Activated CD8-positive, alpha-beta T cell treated with anti-CD3 and anti-CD28 coated beads for 36 hours (primary cell): ENCODE data around the gene TRABD2B. TPM values are rescaled to one million over a fixed set of nuclear protein-coding genes. Genes with fewer than 3 reads are reported as not detected.

Source experiments
- ATAC-seq: fragments of 200-7000 bp; cut with Tn5 transposase; one replicate; pipeline ENCODE4 v1.10.0; 2021; ENCODE audit warnings: mild to moderate bottlenecking, moderate library complexity
- CTCF ChIA-PET: fragments of 350-600 bp; sonication (Branson Sonifier 250); formaldehyde crosslinking; loops from one replicate; lab custom pipeline; 2021; ENCODE audit warnings: antibody characterized with exemption; lab: Charles Lee
- POLR2A ChIA-PET: fragments of 350-600 bp; sonication (Branson Sonifier 250); formaldehyde crosslinking; loops from one replicate; lab custom pipeline; 2021; ENCODE audit warnings: antibody characterized with exemption; lab: Charles Lee
- DNase-seq: peaks from one replicate; pipeline ENCODE4 v3.0.0-alpha.2; 2020
- H3K27ac Mint-ChIP-seq: one replicate; pipeline ENCODE4 v1.8.0; 2021; ENCODE audit warnings: mild to moderate bottlenecking, mixed read lengths
- H3K27me3 Mint-ChIP-seq: one replicate; pipeline ENCODE4 v1.8.0; 2021; ENCODE audit warnings: mixed read lengths
- H3K36me3 Mint-ChIP-seq: one replicate; pipeline ENCODE4 v1.8.0; 2021; ENCODE audit warnings: low read depth, mixed read lengths
- H3K4me1 Mint-ChIP-seq: one replicate; pipeline ENCODE4 v1.8.0; 2021; ENCODE audit warnings: low read depth, mixed read lengths
- H3K4me3 Mint-ChIP-seq: one replicate; pipeline ENCODE4 v1.8.0; 2021; ENCODE audit warnings: mild to moderate bottlenecking, moderate library complexity, mixed read lengths
- H3K9me3 Mint-ChIP-seq: one replicate; pipeline ENCODE4 v1.8.0; 2021; ENCODE audit warnings: mixed read lengths
- intact Hi-C: fragments of 100-400 bp; cut with micrococcal nuclease; formaldehyde crosslinking; loops from one replicate; pipeline ENCODE4 v1.10.0; 2022
- total RNA-seq, 2 experiments: library from RNA; stranded (reverse); gene quantifications; one replicate each; pipeline ENCODE4 v1.2.3, GENCODE V29; 2021
- TF ChIP-seq, protein P1 (sequence below): fragments of 200-600 bp; IDR thresholded peaks from one replicate; pipeline ENCODE4 v1.8.0; 2022; ENCODE audit warnings: antibody characterized with exemption, mild to moderate bottlenecking

Gene TRABD2B
- total RNA-seq, 2 experiments from 2014 or later, result not detected

DNA sequence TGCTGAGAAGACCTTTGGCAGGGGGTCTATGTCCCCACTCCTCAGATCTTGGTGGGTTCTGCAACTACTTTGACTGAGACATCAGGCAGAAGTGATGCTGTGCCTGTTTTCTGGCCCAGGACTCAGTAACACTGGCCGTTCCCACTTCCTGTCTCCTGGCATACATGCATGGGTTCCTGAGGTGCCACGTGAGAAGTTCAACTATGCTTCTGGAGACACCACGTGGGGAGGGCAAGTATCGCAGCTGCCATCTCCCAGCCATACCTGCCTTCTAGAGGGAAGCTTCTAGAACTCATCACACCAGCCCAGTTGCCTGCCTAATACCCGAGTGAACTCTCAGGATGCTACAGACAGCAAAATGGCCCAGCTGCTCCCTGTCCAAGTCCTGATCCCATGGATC, 65.8 kb downstream of the TRABD2B start:
- Mint-ChIP-seq H3K27ac (no peak overlapping the region), H3K9me3 (no peaks in the 10 kb centered on the region), H3K27me3 (peaks cover 11% of the 10 kb centered on the region), H3K4me3 (no peak overlapping the region), H3K36me3 (no peaks in the 10 kb centered on the region), H3K4me1 (no peaks in the 10 kb centered on the region)
- ChIA-PET CTCF (no interaction called here), POLR2A (no interaction called here)
- TF ChIP-seq, protein P1, sequence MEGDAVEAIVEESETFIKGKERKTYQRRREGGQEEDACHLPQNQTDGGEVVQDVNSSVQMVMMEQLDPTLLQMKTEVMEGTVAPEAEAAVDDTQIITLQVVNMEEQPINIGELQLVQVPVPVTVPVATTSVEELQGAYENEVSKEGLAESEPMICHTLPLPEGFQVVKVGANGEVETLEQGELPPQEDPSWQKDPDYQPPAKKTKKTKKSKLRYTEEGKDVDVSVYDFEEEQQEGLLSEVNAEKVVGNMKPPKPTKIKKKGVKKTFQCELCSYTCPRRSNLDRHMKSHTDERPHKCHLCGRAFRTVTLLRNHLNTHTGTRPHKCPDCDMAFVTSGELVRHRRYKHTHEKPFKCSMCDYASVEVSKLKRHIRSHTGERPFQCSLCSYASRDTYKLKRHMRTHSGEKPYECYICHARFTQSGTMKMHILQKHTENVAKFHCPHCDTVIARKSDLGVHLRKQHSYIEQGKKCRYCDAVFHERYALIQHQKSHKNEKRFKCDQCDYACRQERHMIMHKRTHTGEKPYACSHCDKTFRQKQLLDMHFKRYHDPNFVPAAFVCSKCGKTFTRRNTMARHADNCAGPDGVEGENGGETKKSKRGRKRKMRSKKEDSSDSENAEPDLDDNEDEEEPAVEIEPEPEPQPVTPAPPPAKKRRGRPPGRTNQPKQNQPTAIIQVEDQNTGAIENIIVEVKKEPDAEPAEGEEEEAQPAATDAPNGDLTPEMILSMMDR, result no peak
- intact Hi-C loops, result no loop called here
- no peak for ATAC-seq
- DNase-seq, result peak; percentile 6

DNA sequence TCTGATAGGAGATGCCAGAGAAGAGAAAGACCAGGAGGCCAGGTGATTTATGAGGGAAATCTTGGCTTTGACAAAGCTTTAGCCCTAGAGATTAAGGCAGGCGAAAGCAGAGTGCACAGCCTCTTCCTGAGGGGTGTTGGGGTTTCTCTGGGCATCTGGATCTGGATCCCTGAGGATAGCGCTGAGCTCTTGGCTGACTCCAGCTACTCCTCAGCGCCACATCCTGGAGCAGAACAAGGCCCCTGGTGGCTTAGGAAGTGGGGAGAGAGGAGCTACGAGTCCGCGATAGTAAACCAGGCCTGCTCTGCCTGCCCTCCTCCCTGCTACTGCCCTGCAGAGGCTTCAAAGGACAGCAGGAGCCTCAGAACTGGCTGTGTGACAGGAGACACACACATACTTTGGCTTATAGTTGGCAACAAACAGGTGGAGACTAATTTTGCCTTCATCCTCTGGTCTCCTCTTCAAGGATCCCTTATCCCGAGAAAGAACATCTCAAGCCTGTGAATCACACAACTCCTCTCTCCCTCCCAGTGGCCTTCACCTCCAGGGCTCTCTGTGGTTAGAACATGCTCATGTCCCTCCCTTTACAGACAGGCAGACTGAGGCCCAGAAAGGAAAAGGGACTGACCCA, 66.9 kb downstream of the TRABD2B start:
- ChIA-PET CTCF (no interaction called here), POLR2A (no interaction called here)
- TF ChIP-seq, protein P1, result no peak
- no peak overlapping the region for H3K27ac Mint-ChIP-seq
- intact Hi-C loops, result no loop called here
- no peak overlapping the region for H3K4me3 Mint-ChIP-seq
- peaks cover 11% of the 10 kb centered on the region for H3K27me3 Mint-ChIP-seq
- no peaks in the 10 kb centered on the region for H3K36me3 Mint-ChIP-seq
- H3K9me3 Mint-ChIP-seq, result no peaks in the 10 kb centered on the region
- no peaks in the 10 kb centered on the region for H3K4me1 Mint-ChIP-seq
- DNase-seq (no peak), ATAC-seq (no peak)

DNA sequence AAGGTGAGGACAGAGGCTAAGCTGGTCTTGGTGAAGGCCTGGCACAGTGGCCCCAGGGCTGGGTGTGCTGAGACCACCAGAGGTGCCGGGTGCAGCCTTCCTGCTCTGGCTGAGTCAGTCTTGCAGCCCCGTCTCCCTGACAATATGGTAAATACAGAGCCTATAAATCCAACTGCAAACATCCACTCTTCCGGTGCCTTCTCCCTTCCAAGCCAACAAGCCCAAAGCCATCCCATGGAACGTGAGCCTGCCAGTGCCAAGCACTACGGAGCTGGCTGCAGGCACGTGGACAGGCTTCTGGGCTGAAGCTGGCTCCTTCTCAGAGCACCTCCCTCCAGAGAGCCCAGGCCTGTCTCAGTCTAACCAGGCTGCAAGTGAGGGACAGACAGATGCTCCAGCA, 70.0 kb downstream of the TRABD2B start:
- TF ChIP-seq, protein P1, result no peak
- CTCF ChIA-PET, result no interaction called here
- POLR2A ChIA-PET, result no interaction called here
- no peak for ATAC-seq
- intact Hi-C loops, result no loop called here
- no peak for DNase-seq
- Mint-ChIP-seq H3K4me3 (no peak overlapping the region), H3K27ac (no peak overlapping the region), H3K9me3 (no peaks in the 10 kb centered on the region), H3K4me1 (no peaks in the 10 kb centered on the region), H3K27me3 (peaks cover 11% of the 10 kb centered on the region), H3K36me3 (no peaks in the 10 kb centered on the region)

DNA sequence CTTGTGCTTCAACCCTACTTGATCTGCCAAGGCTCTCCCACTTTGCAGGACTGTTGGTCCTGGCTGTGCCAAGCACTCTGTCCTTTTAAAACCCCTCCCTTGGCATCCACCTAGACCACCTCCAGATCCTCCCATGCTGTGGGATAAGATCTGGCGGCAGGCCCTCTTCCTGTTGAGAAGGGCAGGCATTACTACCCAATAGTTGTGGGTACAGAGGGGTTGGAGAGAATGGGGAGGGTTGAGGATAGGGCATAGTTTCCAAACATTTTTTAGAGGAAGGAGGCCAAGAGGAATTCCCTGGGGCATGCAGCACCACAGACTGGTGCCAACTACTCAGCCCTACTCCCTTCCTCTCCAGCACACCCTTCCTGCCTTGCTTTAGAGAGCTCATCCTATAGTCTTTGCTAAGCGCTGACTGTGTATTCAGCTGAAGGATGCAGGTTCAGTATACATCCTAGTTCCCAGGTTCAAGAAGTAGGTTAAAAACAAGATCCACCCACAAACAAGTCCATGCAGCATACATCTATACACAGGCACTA, 70.7 kb downstream of the TRABD2B start:
- H3K9me3 Mint-ChIP-seq, result no peaks in the 10 kb centered on the region
- no peak for ATAC-seq
- CTCF ChIA-PET, result no interaction called here
- no peak overlapping the region for H3K4me3 Mint-ChIP-seq
- TF ChIP-seq, protein P1, result no peak
- peaks cover 9% of the 10 kb centered on the region for H3K27me3 Mint-ChIP-seq
- no peak for DNase-seq
- no peaks in the 10 kb centered on the region for H3K4me1 Mint-ChIP-seq
- POLR2A ChIA-PET, result no interaction called here
- intact Hi-C loops, result no loop called here
- H3K27ac Mint-ChIP-seq, result no peak overlapping the region
- H3K36me3 Mint-ChIP-seq, result no peaks in the 10 kb centered on the region

DNA sequence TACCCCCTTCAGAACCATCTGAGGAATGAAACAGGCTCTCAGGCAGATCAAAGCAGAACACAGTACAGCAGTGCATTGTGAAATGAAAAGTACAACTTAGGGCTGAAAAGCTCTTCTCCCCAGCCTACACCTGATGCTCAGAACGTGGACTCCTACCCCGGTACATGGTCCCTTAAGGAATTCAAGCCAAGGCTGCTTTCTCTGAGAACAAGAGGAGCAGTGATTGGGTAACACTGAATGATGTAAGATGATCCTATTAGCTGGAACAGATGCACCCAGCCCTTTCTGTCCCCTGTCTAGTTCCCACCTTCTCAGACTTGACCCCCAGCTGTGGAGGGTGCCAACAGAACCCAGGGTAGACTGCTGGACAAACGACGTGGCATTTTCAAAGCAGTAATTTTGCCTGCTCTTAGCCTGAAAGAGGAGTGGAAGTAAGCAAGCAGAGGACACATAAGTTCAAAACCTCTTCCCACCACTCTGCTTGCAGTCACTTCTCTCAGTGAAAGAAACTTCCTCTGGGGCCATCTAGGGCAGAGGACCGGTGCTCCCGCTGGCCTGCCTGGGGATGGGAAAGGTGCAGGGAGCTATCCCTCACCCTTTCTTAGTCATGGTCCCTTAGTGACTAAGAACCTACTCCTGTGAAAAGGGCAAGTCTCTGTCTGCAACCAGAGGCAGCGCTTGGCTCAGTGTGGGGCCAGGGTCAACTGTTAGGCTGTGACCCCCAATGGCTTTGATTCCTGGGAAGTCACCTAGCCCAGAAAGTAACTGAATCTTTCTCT, 72.7 kb downstream of the TRABD2B start:
- ATAC-seq, result no peak
- H3K4me1 Mint-ChIP-seq, result no peaks in the 10 kb centered on the region
- H3K9me3 Mint-ChIP-seq, result no peaks in the 10 kb centered on the region
- intact Hi-C loops, result no loop called here
- peaks cover 11% of the 10 kb centered on the region for H3K27me3 Mint-ChIP-seq
- H3K27ac Mint-ChIP-seq, result no peak overlapping the region
- POLR2A ChIA-PET, result no interaction called here
- no peak overlapping the region for H3K4me3 Mint-ChIP-seq
- CTCF ChIA-PET, result no interaction called here
- H3K36me3 Mint-ChIP-seq, result no peaks in the 10 kb centered on the region
- TF ChIP-seq, protein P1, result no peak
- DNase-seq, result no peak
